Measurements from ENCODE around the gene ACAP3.

- TF ChIP-seq TAF1 (IDR thresholded peaks at IDR 0.05; ENCODE audit: low read depth, low read length) = no peak
- TF ChIP-seq POLR2AphosphoS5 (IDR thresholded peaks at IDR 0.05; ENCODE audit: low read depth, low read length) = no peak
- TF ChIP-seq POLR2A (IDR thresholded peaks at IDR 0.05; ENCODE audit: low read depth, low read length) = no peak
- no peak for TF ChIP-seq SPI1 (IDR thresholded peaks at IDR 0.05; ENCODE audit: low read depth, low read length)
Observed at GRCh38 chr1:1335792-1336248, 28.1 kb upstream of the ACAP3 start.
